Endothelial cell of hepatic sinusoid (primary cell): ENCODE results near the gene TANGO2.

Experiments used
- in situ Hi-C: cut with HindIII; loops from 2 replicates; pipeline ENCODE4 v1.10.0; 2017; ENCODE audit warnings: low sequenced_read_pairs

The TANGO2 gene

GRCh38 chr22:20113551-20114310 is 92.8 kb downstream of the TANGO2 start:
- in situ Hi-C loops: no loop called here

DNA sequence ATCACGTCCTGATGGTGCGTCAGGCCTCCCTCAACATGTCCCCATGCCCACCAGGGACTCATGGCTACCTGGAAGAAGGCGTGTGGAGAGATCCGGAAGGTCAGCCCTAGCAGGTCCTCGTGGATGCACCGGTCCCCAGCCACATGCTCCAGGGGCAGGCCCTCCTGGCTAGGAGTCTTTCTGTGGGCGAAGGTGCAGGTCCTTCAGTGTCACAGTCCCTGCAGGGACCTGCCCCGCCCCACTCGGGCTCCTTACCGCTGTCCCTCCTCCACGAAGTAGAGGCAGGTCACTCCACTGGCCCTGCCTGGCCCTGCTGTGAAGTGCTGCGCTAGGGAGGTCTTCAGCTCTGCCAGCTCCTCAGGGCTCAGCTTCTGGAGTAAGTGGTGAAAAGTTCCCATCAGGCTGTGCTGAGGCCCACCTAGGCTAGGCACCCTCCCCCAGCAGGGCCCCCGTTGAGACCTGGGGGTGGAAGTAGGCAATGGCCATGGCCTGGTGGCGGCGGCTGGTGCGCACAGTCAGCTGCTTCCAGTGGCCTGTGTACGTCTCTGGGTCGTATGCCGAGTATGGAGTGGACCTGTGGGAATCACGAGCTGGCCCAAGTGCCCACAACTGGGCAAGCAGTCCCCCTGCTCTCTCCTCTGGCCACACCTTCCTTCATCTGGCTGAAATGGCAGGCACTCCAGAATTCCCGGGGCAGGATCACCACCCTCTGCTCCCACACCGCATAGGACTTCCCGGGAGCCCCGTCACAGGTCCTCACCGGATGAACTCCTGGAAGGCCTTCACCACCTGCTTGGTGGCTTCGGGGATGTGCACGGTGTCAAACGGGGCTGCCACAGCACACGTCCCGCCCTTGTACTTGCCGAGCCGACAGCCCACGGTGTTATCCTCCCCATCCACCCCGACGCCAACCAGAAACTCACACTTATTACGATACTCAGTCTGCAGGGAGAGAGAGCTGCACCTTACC is 93.9 kb downstream of the TANGO2 start:
- in situ Hi-C loops: loop anchor here (5.0 kb wide), 1 partner anchor 162 kb away; no protein-coding TSS in a partner anchor

DNA sequence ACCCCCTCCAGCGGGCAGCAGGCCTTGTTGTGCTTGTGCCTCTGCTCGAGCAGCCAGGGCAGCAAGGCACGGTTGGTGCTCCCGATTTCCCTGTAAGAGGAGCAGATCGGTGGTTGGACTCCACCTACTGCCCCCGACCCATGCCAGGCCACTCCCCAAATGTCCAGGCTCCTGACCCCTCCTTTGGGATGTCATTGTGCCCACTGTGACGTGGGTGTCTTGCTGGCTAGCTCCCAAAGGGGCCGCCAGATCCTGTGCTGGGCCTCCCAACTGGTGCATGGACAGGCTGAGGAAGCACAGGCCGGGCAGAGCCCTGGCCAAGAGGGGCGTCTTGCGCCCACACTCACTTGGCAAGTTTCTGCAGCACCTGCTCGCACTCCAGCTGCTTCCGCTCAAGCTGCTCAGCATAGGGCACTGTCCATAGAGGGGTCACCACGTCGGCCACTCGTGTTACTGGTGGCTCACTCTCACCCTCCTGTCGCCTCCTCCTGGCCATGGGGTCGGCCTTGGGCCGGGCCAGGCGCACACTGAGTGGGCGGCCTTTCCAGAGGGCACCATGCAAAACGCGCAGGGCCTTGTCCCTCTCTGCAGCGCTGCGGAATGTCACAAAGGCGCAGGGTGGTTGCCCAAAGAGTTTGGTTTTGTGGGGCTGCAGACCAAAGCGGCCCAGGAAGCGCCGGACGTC is 94.9 kb downstream of the TANGO2 start, which contains the start of gene RANBP1:
RANBP1 (plus strand) TSS at position 414 of the 685 bp plus-strand sequence; CDS start at position 495, 81 bp downstream.
- in situ Hi-C loops: loop anchor here (5.0 kb wide), 1 partner anchor 164 kb away; no protein-coding TSS in a partner anchor

- in situ Hi-C loops: loop anchor here (5.0 kb wide), 1 partner anchor 164 kb away; no protein-coding TSS in a partner anchor
Measured at GRCh38 chr22:20116376-20116950, 95.6 kb downstream of the TANGO2 start.
